Ovary (tissue), 9 donors: ENCODE results near the gene ERLEC1. TPM values are rescaled to one million over a fixed set of nuclear protein-coding genes. Genes with fewer than 3 reads are reported as not detected.

ENCODE experiments used
- DNase-seq, 5 donors: peaks; one replicate each; pipeline ENCODE4 v3.0.0-alpha.2; 2019 to 2020
- H3K27ac ChIP-seq, 2 donors: fragments of 200-600 bp; one replicate each; pipeline versions ENCODE4 v1.5.1 to v1.8.0; 2019 to 2022
- H3K27me3 ChIP-seq: fragments of 200-600 bp; one replicate; pipeline ENCODE4 v1.8.0; 2022
- H3K36me3 ChIP-seq: fragments of 200-600 bp; sonication (generic); one replicate; pipeline ENCODE4 v1.5.1; 2019
- H3K4me1 ChIP-seq: one replicate; pipeline ENCODE4 v1.8.1; 2013; ENCODE audit warnings: mild to moderate bottlenecking, moderate library complexity; ENCODE audit not compliant: insufficient read depth
- H3K4me3 ChIP-seq: fragments of 200-600 bp; sonication (generic); one replicate; pipeline ENCODE4 v1.5.1; 2017
- H3K9me3 ChIP-seq, 2 donors: fragments of 200-600 bp in 1 of 2; sonication (generic) in 1 of 2; one replicate each; pipeline versions ENCODE4 v1.5.1 to v1.8.1; 2013 to 2019; ENCODE audit warnings: mild to moderate bottlenecking in 1 of 2, moderate library complexity in 1 of 2
- CTCF ChIP-seq, 3 donors: fragments of 450-650 bp in 2 of 3; fragments of 200-600 bp in 1 of 3; IDR thresholded peaks; one replicate each; pipeline versions ENCODE4 v1.5.1 to v1.8.0; 2016 to 2022; ENCODE audit warnings: antibody characterized with exemption in 3 of 3, mild to moderate bottlenecking in 1 of 3
- EP300 ChIP-seq: sonication (generic); formaldehyde crosslinking; IDR thresholded peaks from one replicate; pipeline ENCODE4 v1.6.1; 2017; ENCODE audit warnings: antibody characterized with exemption
- POLR2A ChIP-seq: fragments of 450-650 bp; IDR thresholded peaks from one replicate; pipeline ENCODE4 v1.6.1; 2017; ENCODE audit warnings: antibody characterized with exemption, mild to moderate bottlenecking, moderate library complexity
- WGBS, 3 donors: extraction: QIAGEN DNeasy Blood & Tissue Kit in 1 of 3; methylation state at CpG; one replicate each; pipeline versions ENCODE4 v1.1.5 to v1.1.7; 2013 to 2017; 5-methylcytosine and 5-hydroxymethylcytosine counted together
- intact Hi-C, 4 donors: fragments of 100-400 bp; cut with DNase I; formaldehyde crosslinking; loops; one replicate each; pipeline versions ENCODE4 v1.11.0 to v1.15.1; 2022 to 2023
- polyA plus RNA-seq, 2 donors: library from polyadenylated mRNA; stranded (reverse); fragments of 200-250 nt in 1 of 2; fragments of 350-450 nt in 1 of 2; fragmentation: Illumina TruSeq in 1 of 2; extraction: RNeasy Lipid Tissue Mini Kit (QIAGEN cat#74804) in 1 of 2; gene quantifications; one replicate each; pipeline ENCODE4 v1.2.3, GENCODE V29; 2013 to 2014
- total RNA-seq, 7 donors: library from RNA; depleted of rRNA in 2 of 7; stranded (reverse); fragments of >200 nt in 2 of 7; fragmentation: NEBNext Ultra II Directional in 3 of 7; extraction: Animal tissue kit (Norgen Biotek cat#: 25700) in 3 of 7; gene quantifications; one replicate each; pipeline versions ENCODE4 v1.1.0 to v1.2.4, GENCODE V29; 2016 to 2023
- donor health status: DM: no; HTN: no; CAD: no; lungs with moderate emphysema.
- donor health status: DM: no; HTN: no; CAD: no.
- donor health status: Bipolar disorder and iron deficiency.
- donor health status: DM: yes; HTN: yes; CAD: no.
- donor health status: DM: no; HTN: no; CAD: no.
- donor health status: DM: yes; HTN: yes; CAD: no.

ERLEC1 gene
- total and polyA plus RNA-seq, 9 donors: 33.0 to 109 (median 45.3) TPM

GRCh38 chr2:53744395-53745065 lies 42.3 kb upstream of the ERLEC1 start:
- Histone ChIP-seq H3K4me3 (no peak overlapping the region), H3K27ac (no peak overlapping the region), H3K27me3 (no peaks in the 10 kb centered on the region), H3K9me3 (no peaks in the 10 kb centered on the region), H3K36me3 (no peaks in the 10 kb centered on the region), H3K4me1 (no peaks in the 10 kb centered on the region)
- no peak for TF ChIP-seq CTCF (IDR thresholded peaks at IDR 0.05)
- no peak for TF ChIP-seq EP300
- no peak for TF ChIP-seq POLR2A
- 67 to 80% (median 72%) methylated on average over 2 of the region's 2 CpGs for WGBS, 3 donors
- DNase-seq: no peak
- intact Hi-C loops: no loop called here

- TF ChIP-seq CTCF (IDR thresholded peaks at IDR 0.05): no peak
- no peak for TF ChIP-seq POLR2A
- no peak for TF ChIP-seq EP300
- H3K4me1 ChIP-seq: no peaks in the 10 kb centered on the region
- H3K4me3 ChIP-seq: no peak overlapping the region
- H3K9me3 ChIP-seq: no peaks in the 10 kb centered on the region
- DNase-seq: no peak
- no peaks in the 10 kb centered on the region for H3K27me3 ChIP-seq
- no peak overlapping the region for H3K27ac ChIP-seq
- H3K36me3 ChIP-seq: no peaks in the 10 kb centered on the region
- 17 to 26% (median 18%) methylated on average over 4 of the region's 4 CpGs for WGBS, 3 donors
- intact Hi-C loops: no loop called here
Observed at GRCh38 chr2:53750041-53750768, 36.6 kb upstream of the ERLEC1 start.

- H3K4me1 ChIP-seq: no peaks in the 10 kb centered on the region
- TF ChIP-seq CTCF (IDR thresholded peaks at IDR 0.05) (no peak), EP300 (no peak), POLR2A (no peak)
- no peak overlapping the region for H3K27ac ChIP-seq
- no peaks in the 10 kb centered on the region for H3K9me3 ChIP-seq
- DNase-seq: no peak
- no peak overlapping the region for H3K4me3 ChIP-seq
- intact Hi-C loops: no loop called here
- WGBS, 3 donors: 77 to 84% (median 80%) methylated on average over 1 of the region's 1 CpG
- no peaks in the 10 kb centered on the region for H3K27me3 ChIP-seq
- no peaks in the 10 kb centered on the region for H3K36me3 ChIP-seq
Observed at GRCh38 chr2:53751728-53752127, 35.1 kb upstream of the ERLEC1 start.

- TF ChIP-seq POLR2A (no peak), EP300 (no peak)
- no peaks in the 10 kb centered on the region for H3K9me3 ChIP-seq
- no peak for DNase-seq
- no peak overlapping the region for H3K4me3 ChIP-seq
- no peaks in the 10 kb centered on the region for H3K36me3 ChIP-seq
- no peaks in the 10 kb centered on the region for H3K4me1 ChIP-seq
- 89 to 93% (median 92%) methylated on average over 4 of the region's 4 CpGs for WGBS, 3 donors
- intact Hi-C loops: no loop called here
- no peaks in the 10 kb centered on the region for H3K27me3 ChIP-seq
- H3K27ac ChIP-seq: no peak overlapping the region
Observed at GRCh38 chr2:53752385-53752784, 34.5 kb upstream of the ERLEC1 start.

- H3K9me3 ChIP-seq: no peaks in the 10 kb centered on the region
- no peaks in the 10 kb centered on the region for H3K4me1 ChIP-seq
- H3K36me3 ChIP-seq: no peaks in the 10 kb centered on the region
- no peak overlapping the region for H3K4me3 ChIP-seq
- DNase-seq: no peak
- no peak for TF ChIP-seq POLR2A
- no peak for TF ChIP-seq EP300
- no peak for TF ChIP-seq CTCF (IDR thresholded peaks at IDR 0.05)
- intact Hi-C loops: no loop called here
- H3K27ac ChIP-seq: no peak overlapping the region
- no peaks in the 10 kb centered on the region for H3K27me3 ChIP-seq
Observed at GRCh38 chr2:53753041-53753440, 33.8 kb upstream of the ERLEC1 start.
